Measurements from ENCODE around the gene MAML3.

The MAML3 gene

DNA sequence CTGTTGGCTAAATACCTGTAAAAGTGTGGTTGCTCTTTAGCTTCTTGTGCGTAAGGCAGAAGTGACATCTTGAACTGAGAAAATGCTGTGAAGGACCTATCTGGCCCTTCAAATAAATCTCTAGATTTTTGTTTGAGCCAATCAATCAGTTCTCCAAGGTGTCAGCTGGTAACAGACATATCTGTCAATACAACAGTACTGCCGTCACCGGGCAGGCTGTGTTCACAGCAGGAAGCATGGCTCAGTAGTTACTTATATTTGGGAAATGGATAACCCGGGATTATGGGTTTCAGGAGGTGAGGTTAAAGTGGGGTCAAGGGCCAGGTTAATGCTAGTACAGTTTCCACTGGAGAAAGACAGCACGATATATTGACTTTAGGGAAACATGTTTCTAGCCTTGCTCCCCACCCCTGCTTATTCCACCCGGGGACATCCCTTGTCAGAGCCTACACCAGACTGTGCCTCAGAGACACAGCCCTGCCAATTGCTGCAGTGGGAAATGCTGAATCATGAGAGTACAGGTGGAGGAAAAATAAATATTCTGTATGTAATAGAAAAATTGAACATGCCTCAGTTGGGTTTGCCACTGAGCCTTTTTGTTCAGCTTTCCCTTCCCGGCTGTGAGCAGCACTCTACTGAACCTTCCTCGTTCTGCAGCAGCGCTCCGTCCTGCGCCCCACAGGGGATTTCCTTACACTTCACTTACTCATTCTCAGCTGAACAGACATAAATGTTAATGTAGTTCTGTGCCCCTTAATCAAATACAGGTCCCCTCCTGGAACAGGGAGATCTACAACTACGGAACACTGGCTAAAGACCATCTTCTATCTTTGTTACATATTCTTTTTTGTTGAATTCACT lies 367.3 kb downstream of the MAML3 start:
- no peak for DNase-seq (ENCODE audit: low read depth in 3 of 3)

DNA sequence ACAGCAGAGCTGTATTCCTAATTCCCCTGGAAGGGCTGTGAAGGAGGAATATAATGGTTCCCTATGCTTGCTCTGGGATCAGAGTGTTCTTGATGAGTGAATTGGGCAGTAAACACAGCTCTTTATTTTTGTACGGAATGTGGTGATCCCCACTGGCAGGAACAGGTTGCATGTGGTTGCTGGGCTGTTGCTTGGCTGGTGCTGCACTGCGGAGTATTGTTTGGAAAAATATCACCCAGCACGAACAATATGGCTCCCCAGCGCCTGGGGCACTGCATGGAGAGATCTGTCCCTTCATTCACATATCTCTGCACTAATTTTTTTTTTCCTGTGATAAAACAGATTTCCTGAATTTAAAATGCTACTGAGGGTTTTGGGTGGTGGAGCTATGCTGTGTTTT lies 368.6 kb downstream of the MAML3 start:
- no peak for DNase-seq (ENCODE audit: low read depth in 3 of 3)

DNA sequence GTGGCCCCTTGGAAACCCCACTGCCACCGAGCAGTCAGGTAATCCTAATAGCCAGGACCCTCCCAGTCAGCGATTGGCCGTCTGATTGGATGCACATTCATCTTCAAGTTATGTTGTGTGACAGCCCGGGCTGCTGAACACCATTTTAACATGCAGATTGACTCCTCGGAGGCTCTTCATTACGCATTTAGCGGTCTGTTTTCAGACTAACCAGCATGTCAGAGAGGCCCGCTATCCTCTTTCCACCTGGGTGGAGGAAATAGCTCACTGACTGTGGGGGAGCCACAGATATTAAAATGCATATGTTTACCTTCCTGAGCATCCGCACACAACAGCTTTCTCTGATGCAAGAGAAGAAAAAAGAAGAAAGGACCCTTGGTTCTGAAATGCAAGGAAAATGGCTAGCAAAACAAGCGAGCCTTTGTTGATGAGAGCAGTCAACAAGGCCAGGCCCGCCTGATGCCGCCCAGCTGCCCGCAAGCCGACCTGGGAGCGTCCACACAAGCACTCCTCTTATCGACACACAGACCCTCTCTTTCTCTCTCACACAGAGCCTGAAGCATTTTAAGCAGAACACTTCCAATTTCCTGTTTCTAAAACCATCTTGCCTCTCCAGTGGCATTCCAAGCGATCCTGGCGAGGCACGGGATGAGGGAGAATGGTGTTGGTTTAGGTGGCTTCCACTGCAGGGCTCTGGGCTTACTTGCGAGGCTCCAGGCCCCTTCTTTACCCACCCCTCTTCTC lies 370.1 kb downstream of the MAML3 start:
- DNase-seq (ENCODE audit: low read depth in 3 of 3), result no peak

- DNase-seq (ENCODE audit: low read depth in 3 of 3), result no peak
Observed at GRCh38 chr4:139782926-139783522, 371.0 kb downstream of the MAML3 start.

DNA sequence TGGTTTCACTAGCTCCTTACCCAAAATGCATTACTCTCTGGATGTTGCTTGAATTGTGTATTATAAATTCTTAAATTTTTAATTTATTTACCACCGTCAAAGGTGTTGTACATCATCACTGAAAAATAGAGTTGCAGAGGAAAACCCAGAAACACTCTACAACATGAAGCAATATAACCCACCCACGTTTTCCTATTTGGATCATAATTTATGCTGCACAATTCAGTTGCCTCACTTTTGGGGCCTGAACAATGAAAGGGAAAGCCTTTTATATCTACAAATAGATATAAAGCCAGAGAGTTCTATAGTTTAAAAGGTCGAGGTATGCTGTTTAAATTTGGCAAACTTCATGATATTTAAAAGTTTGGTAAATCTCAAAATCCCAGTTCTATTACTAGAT lies 372.9 kb downstream of the MAML3 start:
- DNase-seq (ENCODE audit: low read depth in 3 of 3), result no peak

GRCh38 chr4:139779691-139780090 lies 374.3 kb downstream of the MAML3 start:
- no peak for DNase-seq (ENCODE audit: low read depth in 3 of 3)

GRCh38 chr4:139777757-139778156 lies 376.2 kb downstream of the MAML3 start:
- no peak for DNase-seq (ENCODE audit: low read depth in 3 of 3)

DNA sequence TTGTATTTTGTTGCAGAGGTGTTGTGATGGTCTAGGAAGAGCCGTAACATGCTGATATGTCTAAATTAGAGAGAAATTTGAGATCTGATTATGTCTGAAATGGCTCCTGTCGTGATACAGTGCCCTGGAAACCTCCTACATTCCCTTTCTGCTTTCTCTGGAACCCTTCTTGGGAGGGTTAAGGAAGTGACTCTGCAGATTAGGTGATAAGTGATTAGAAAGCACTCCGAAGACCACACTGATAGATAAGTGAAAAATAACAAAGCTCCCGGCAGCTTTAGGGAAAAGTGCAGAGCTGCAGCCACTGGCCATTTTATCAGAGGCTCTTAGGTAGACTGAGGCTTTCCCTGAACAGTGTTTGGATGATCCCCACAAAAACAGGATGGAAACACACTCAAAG lies 377.7 kb downstream of the MAML3 start:
- no peak for DNase-seq (ENCODE audit: low read depth in 3 of 3)

- DNase-seq (ENCODE audit: low read depth in 3 of 3), result no peak
Observed at GRCh38 chr4:139774759-139775487, 379.1 kb downstream of the MAML3 start.

- no peak for DNase-seq (ENCODE audit: low read depth in 3 of 3)
Observed at GRCh38 chr4:139773560-139774318, 380.2 kb downstream of the MAML3 start.

- DNase-seq (ENCODE audit: low read depth in 3 of 3), result no peak
Observed at GRCh38 chr4:139770361-139770760, 383.6 kb downstream of the MAML3 start.

- no peak for DNase-seq (ENCODE audit: low read depth in 3 of 3)
Observed at GRCh38 chr4:139769364-139769763, 384.6 kb downstream of the MAML3 start.

GRCh38 chr4:139768896-139769295 lies 385.1 kb downstream of the MAML3 start:
- DNase-seq (ENCODE audit: low read depth in 3 of 3), result no peak

DNA sequence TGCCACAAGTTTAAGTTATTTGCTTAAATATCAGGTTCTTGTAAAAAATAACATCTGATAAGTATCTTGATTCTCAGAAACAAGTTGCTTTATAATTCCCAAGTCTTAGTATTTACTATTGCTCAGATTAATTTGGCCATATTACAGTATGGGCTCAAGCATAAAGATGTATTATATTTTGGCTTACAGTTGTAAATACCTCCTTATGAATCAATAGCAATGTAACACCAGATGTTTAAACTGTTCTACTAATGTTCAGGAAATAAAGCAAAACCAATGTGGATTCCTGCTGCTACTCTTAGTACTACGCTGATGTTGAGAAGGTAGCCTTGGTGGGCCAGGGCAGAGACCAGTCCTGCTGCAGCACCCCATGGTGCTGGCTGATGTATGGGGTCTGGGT lies 385.6 kb downstream of the MAML3 start:
- DNase-seq (ENCODE audit: low read depth in 3 of 3), result no peak

DNA sequence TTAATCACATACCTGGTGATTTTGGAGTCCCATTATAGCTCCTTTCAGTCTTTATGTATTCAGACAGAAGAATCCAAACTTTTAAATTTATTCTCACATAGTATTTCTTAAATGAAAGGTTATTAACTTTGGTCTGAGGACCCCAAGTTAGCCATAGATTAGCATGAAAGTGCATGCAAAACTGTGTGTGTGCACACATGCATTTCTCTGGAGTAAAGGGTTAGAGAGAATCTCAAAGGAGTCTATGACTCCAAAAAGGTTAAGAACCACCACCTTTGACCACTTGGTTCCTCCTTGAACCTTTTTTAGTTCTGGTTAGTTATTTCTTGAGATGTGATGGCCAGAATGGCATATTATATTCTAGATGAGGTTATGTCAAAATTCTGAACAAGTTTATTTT lies 386.4 kb downstream of the MAML3 start:
- no peak for DNase-seq (ENCODE audit: low read depth in 3 of 3)

DNA sequence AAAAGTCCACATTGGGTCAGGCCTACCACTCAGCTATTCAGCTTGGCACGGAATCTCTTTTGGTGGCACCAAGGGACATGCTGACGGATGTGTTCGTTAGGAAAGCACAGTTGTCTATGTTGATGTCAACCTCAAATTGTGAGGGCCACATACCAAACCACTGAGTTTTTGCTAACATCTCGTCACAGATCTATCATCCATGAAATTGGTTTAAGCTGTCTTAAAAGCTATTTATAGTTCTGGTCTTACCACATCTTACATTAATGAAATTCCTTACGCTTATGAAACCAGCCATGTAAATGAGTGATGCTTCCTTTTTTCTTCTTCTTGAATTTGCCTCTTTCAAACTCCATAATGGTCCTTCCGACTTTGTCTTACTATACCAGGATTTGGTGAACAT lies 386.8 kb downstream of the MAML3 start:
- no peak for DNase-seq (ENCODE audit: low read depth in 3 of 3)

DNA sequence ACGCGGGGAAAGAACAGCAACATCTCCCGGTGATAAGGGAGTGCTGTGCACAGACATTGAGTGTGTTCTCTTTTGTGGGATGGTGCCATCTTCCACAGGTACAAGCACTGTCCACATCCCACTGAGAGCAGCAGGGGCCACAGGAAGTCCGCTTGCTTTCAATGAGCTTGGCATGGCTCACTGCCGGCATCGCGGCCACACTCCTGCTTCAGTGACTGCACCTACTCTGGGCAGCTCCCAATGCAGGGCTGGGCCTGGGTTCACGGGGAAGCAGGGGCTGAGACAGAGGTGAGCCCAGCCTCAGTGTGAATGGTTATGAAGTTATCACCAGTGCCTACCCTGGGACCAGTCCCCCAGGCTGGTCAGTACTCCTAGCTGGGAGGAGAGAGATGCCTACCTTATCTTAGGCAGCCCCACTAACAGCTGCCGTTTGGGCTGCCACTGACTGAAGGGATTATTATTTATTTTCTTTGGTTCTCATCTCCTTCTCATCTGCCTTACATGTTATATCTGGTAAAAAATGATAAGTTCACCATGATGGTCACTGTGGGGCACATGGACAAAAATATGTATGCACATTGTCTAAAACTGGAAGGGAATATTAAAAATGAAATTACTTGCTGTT lies 389.2 kb downstream of the MAML3 start:
- no peak for DNase-seq (ENCODE audit: low read depth in 3 of 3)

GRCh38 chr4:139764182-139764581 lies 389.8 kb downstream of the MAML3 start:
- DNase-seq (ENCODE audit: low read depth in 3 of 3), result no peak

DNA sequence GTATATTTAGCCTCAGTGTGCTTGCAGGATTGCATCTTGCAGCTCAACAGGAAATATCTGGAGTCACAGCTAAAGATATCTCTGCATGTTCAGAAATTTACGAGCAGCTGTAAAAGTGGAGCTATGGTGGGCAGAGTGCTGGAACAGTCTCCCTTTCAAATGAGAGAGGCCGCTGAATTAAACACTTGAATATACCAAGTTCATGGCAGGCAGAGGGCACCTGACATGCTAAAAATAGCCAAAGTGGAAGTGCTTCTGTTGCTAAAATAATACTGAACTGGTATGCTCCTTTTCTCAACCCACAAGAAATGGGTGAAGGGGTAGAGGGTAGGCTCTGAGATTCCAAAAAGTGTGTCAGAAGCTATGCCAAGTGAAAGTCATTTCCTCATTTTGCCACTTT lies 390.3 kb downstream of the MAML3 start:
- no peak for DNase-seq (ENCODE audit: low read depth in 3 of 3)

GRCh38 chr4:139763205-139763604 lies 390.8 kb downstream of the MAML3 start:
- DNase-seq (ENCODE audit: low read depth in 3 of 3), result no peak

DNA sequence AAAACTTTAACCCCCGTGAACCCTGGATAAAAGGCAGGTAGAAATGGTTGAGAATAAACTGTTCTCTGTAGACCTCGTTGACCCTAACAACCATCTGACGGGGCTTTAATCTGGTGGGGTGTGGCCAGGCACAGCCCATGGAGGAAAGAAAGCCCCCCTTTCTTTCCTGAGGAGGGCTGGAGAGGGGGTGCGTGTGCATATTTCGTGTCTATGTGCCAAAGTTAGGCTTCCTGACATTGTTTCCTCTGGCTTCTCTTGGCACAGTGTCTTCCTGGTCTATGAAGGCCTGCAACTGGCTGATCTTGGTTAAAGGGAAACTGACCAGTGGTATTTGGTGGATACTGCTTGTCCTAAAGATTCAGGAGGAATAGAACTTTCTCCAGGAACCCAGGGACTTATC lies 391.3 kb downstream of the MAML3 start:
- DNase-seq (ENCODE audit: low read depth in 3 of 3), result no peak

All from stimulated activated CD4-positive, alpha-beta T cell treated with anti-CD3 and anti-CD28 coated beads, TNF-alpha, amount 100 ng/mL, for 4 hours (primary cell).